ENCODE data around the gene NGEF.

Gene NGEF

DNA sequence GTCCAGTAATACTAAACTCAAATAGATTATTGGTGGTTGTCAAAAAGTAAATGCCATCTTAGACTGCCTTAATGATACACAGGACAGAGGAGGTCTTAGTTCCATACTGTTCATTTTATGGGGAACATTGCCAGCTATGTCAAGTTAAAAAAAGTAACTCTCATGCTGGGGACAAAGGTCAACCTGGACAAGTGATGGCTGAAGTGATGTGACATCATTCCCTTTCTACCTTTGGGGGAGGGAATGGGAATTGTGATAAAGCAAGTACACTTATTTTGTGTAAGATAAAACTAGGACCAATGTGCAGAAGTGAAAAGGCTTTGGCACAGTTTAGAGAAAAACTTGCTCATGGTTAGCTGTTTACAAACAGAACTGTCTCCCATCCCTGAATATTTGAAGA lies 167.0 kb downstream of the NGEF start:
- H3K27ac ChIP-seq = 0 out of 2 replicates have a peak overlapping the region, but pooled peaks have one; percentile 1
- TF ChIP-seq ZFX (IDR thresholded peaks at IDR 0.05; ENCODE audit: borderline replicate concordance) = no peak
- TF ChIP-seq, protein P1, sequence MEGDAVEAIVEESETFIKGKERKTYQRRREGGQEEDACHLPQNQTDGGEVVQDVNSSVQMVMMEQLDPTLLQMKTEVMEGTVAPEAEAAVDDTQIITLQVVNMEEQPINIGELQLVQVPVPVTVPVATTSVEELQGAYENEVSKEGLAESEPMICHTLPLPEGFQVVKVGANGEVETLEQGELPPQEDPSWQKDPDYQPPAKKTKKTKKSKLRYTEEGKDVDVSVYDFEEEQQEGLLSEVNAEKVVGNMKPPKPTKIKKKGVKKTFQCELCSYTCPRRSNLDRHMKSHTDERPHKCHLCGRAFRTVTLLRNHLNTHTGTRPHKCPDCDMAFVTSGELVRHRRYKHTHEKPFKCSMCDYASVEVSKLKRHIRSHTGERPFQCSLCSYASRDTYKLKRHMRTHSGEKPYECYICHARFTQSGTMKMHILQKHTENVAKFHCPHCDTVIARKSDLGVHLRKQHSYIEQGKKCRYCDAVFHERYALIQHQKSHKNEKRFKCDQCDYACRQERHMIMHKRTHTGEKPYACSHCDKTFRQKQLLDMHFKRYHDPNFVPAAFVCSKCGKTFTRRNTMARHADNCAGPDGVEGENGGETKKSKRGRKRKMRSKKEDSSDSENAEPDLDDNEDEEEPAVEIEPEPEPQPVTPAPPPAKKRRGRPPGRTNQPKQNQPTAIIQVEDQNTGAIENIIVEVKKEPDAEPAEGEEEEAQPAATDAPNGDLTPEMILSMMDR (IDR thresholded peaks at IDR 0.05) = no peak

DNA sequence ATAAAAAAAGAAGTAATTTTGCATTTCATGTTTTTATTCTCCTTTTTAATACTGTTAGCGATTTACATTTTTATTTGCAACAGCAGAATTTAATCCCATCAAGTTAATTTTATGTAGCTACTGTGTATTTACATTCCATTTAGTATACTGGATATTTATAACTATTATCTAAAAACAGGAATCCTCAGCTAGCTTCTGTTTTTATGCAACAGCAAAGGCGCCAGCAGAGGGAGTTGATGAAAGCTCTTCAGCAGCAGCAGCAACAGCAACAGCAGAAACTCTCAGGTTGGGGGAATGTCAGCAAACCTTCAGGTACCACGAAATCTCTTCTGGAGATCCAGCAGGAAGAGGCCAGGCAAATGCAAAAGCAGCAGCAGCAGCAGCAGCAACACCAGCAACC lies 169.2 kb downstream of the NGEF start:
- H3K27ac ChIP-seq = no peak overlapping the region
- TF ChIP-seq ZFX (IDR thresholded peaks at IDR 0.05; ENCODE audit: borderline replicate concordance) = no peak
- TF ChIP-seq, protein P1 (IDR thresholded peaks at IDR 0.05) = peak; percentile 19

DNA sequence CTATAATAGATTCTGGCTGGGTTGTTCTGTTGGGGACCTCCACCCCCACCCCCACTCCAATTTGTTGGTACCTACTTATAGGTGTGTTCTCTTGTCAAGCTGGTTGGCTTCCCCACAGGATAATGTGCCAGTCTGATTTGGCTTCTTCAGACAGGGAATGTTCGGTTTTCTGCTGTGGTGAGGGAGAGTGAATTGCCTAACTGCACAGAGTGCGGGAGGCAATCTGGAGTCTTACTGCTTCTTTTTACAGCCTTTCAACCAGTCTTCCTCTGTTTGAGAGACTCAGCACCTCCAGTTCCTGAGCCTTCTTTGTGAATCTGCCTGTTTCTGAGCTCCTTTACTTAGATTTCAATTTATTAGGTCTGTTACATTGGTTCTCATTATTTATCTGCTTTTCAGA lies 170.4 kb downstream of the NGEF start:
- TF ChIP-seq, protein P1 (IDR thresholded peaks at IDR 0.05) = no peak
- no peak for TF ChIP-seq ZFX (IDR thresholded peaks at IDR 0.05; ENCODE audit: borderline replicate concordance)
- H3K27ac ChIP-seq = no peak overlapping the region

DNA sequence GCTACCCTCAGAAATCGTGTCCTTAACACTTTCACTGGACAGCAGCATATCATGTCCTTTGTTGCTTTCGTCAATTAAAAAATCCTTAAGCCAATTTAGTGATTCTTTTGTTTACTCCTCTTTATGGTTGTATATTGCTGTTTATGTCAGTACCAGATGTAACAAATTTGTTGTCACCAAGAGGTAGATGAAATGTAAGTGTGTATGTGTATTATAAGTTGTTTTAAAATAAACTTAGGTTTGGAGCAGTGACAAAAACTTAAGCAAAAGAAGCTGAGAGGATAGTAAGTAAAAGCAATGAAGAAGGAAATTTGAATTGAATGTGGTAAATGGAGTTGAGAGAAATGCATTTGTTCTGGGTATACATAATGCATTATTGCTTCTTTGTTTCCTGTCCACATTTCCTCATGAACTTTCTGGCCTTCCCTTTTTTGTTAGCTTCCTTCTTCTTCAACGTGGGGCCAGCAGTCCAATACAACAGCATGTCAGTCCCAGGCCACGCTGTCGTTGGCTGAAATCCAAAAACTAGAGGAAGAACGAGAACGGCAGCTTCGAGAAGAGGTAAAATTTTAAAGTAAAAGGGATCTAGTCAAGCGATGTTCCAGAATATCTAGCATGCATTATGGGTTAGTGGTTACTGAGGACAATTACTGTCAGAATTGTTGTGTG lies 173.5 kb downstream of the NGEF start:
- no peak overlapping the region for H3K27ac ChIP-seq
- TF ChIP-seq, protein P1 (IDR thresholded peaks at IDR 0.05) = no peak
- TF ChIP-seq ZFX (IDR thresholded peaks at IDR 0.05; ENCODE audit: borderline replicate concordance) = no peak

DNA sequence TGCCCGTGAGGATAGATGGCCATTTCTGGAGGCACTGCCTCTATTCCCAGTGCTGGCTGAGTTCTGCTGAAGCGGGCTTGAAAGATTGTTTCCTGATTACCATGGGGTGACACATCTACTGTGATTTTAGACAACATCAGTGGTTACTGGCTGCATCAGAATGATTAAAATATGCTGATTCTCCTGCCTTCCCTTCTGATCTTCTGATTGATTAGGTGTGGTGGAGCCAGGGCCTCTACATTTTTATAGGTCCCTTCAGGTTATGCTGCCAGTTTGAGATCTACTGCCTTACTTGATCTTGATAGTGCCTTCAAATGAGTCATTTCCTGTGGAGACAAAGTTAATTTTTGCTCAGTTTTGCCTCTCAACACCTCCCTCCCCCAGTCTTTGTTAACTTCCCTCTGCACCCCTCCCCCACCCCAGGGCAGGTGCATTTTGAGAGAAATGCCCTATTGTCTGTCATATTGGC lies 174.6 kb downstream of the NGEF start:
- H3K27ac ChIP-seq = no peak overlapping the region
- TF ChIP-seq ZFX (IDR thresholded peaks at IDR 0.05; ENCODE audit: borderline replicate concordance) = no peak
- TF ChIP-seq, protein P1 (IDR thresholded peaks at IDR 0.05) = no peak

DNA sequence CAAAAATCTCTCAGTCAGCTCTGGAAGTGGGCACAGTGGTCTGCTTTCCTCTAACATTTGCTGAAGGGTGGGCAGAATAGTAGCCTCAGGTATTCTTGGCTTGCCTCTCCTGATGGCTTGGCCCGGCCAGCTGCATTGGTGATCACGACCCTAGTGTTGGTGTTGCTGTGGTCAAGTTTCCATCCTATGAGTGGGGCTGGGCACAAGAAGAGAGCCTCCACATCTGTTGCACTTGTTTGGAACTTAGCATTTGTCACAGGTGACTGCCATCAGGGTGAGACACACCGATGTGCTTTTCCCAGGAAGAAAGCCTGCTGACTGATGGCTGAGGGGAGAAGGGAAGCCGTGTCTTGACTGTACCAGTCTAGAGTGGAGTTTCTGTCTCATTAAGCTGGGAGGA lies 176.1 kb downstream of the NGEF start:
- no peak overlapping the region for H3K27ac ChIP-seq
- TF ChIP-seq, protein P1 (IDR thresholded peaks at IDR 0.05) = no peak
- TF ChIP-seq ZFX (IDR thresholded peaks at IDR 0.05; ENCODE audit: borderline replicate concordance) = no peak

DNA sequence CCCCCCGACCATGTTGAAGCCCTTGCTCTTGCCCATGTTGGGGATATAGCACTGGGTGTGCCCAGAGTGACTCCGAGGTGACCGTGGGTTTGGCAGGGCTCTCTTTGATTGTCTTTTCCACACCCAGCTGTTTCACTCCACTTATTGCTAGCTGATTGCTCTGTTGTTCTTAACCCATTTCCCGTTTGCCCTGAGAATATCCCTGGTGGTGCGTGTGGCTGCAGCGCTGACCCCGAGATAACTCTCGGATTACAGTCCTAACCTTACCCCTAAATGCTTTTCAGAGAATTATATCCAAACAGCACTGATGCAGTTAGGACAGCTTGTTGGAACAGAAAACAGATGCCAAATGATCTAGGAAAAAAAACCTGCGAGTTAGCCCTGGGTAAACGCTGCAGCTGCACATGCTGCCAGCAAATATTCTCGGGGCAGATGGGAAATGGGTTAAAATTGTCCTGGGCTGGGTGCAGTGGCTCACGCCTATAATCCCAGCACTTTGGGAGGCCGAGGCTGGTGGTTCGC lies 177.3 kb downstream of the NGEF start:
- TF ChIP-seq ZFX (IDR thresholded peaks at IDR 0.05; ENCODE audit: borderline replicate concordance) = no peak
- TF ChIP-seq, protein P1 (IDR thresholded peaks at IDR 0.05) = no peak
- no peak overlapping the region for H3K27ac ChIP-seq

Measured in 22Rv1 (cell line).